H1 (cell line): Measurements from ENCODE around the gene STAC2. TPM values are rescaled to one million over a fixed set of nuclear protein-coding genes. Genes with fewer than 3 reads are reported as not detected.

Source experiments
- CTCF ChIA-PET: fragments of 300-600 bp; sonication (Branson Sonifier 250); formaldehyde crosslinking; loops from one replicate; lab custom pipeline; 2021; ENCODE audit not compliant: partially characterized antibody; lab: Charles Lee
- POLR2A ChIA-PET: fragments of 300-600 bp; sonication (Branson Sonifier 250); formaldehyde crosslinking; loops from one replicate; lab custom pipeline; 2021; ENCODE audit warnings: inconsistent platforms; ENCODE audit not compliant: partially characterized antibody; lab: Charles Lee
- DNase-seq, 2 experiments: peaks; one replicate each; pipeline versions ENCODE4 v3.0.0 to v3.0.0-alpha.2; 2010 to 2022; ENCODE audit warnings: low spot score in 2 of 2, low read depth in 1 of 2, mixed read lengths in 1 of 2
- FAIRE-seq: peaks from 2 replicates; lab custom pipeline; 2011; peaks lifted over from hg19 to GRCh38; lab: Jason Lieb, UNC
- H2AFZ ChIP-seq: 2 replicates; pipeline ENCODE4 v1.8.1; 2012; ENCODE audit warnings: low read length, inconsistent platforms
- H2AK5ac ChIP-seq: 2 replicates; pipeline ENCODE4 v1.6.1; 2013; ENCODE audit warnings: low read depth, low read length
- H2BK120ac ChIP-seq: replicated peaks from 2 replicates; pipeline ENCODE3; 2013; ENCODE audit warnings: low read depth, low read length, inconsistent platforms
- H2BK12ac ChIP-seq: 2 replicates; pipeline ENCODE4 v1.6.1; 2013; ENCODE audit warnings: low read depth, low read length
- H2BK15ac ChIP-seq: 2 replicates; pipeline ENCODE4 v1.6.1; 2013; ENCODE audit warnings: low read length
- H2BK20ac ChIP-seq: 2 replicates; pipeline ENCODE4 v1.6.1; 2013; ENCODE audit warnings: low read length
- H2BK5ac ChIP-seq: 2 replicates; pipeline ENCODE4 v1.6.1; 2013; ENCODE audit warnings: low read depth, low read length
- H3K14ac ChIP-seq: 2 replicates; pipeline ENCODE4 v1.6.1; 2013; ENCODE audit warnings: inconsistent platforms; ENCODE audit not compliant: insufficient read length
- H3K18ac ChIP-seq: 2 replicates; pipeline ENCODE4 v1.6.1; 2013; ENCODE audit warnings: low read length; ENCODE audit errors: extremely low read depth
- H3K23ac ChIP-seq: 2 replicates; pipeline ENCODE4 v1.6.1; 2013; ENCODE audit warnings: inconsistent platforms; ENCODE audit not compliant: insufficient read length
- H3K23me2 ChIP-seq: 2 replicates; pipeline ENCODE4 v1.6.1; 2013; ENCODE audit warnings: low read depth, low read length
- H3K27ac ChIP-seq: 2 replicates; pipeline ENCODE4 v1.6.1; 2011; ENCODE audit warnings: low read depth, low read length, inconsistent platforms
- H3K27me3 ChIP-seq, 4 experiments: replicated peaks in 1 of 4; 1 replicate in 1 of 4; 2 replicates in 3 of 4; pipeline versions ENCODE4 v1.6.1 to v1.8.1; 2011 to 2013; ENCODE audit warnings: low read length in 3 of 4, mild to moderate bottlenecking in 3 of 4, inconsistent platforms in 2 of 4, mixed read lengths in 2 of 4, moderate library complexity in 1 of 4; ENCODE audit not compliant: control insufficient read depth in 3 of 4, insufficient read depth in 3 of 4; ENCODE audit errors: extremely low read depth in 1 of 4
- H3K36me3 ChIP-seq, 4 experiments: 2 replicates each; pipeline versions ENCODE4 v1.6.1 to v1.8.1; 2011 to 2013; ENCODE audit warnings: mild to moderate bottlenecking in 4 of 4, low read length in 3 of 4, moderate library complexity in 2 of 4, control low read depth in 1 of 4, inconsistent platforms in 1 of 4; ENCODE audit not compliant: insufficient read depth in 4 of 4, control insufficient read depth in 2 of 4
- H3K4ac ChIP-seq: replicated peaks from 2 replicates; pipeline ENCODE3; 2013; ENCODE audit warnings: low read length, low read depth, mixed read lengths, inconsistent platforms; ENCODE audit not compliant: insufficient read length
- H3K4me1 ChIP-seq, 4 experiments: replicated peaks in 1 of 4; 1 replicate in 1 of 4; 2 replicates in 3 of 4; pipeline versions ENCODE4 v1.6.1 to v1.8.1; 2011 to 2013; ENCODE audit warnings: low read length in 3 of 4, inconsistent platforms in 2 of 4, mixed read lengths in 1 of 4; ENCODE audit not compliant: insufficient read depth in 4 of 4, control insufficient read depth in 3 of 4
- H3K4me2 ChIP-seq, 2 experiments: 2 replicates each; pipeline versions ENCODE4 v1.6.1 to v1.8.1; 2011 to 2013; ENCODE audit warnings: low read depth in 2 of 2, low read length in 2 of 2, control low read depth in 1 of 2, inconsistent platforms in 1 of 2, mild to moderate bottlenecking in 1 of 2; ENCODE audit not compliant: insufficient read depth in 1 of 2
- H3K4me3 ChIP-seq, 4 experiments: fragments of 200-600, 300-600 bp in 1 of 4; sonication (generic), shearing (Covaris generic), sonication (Bioruptor Twin) in 1 of 4; 2 replicates each; pipeline versions ENCODE4 v1.5.1 to v1.8.1; 2011 to 2016; ENCODE audit warnings: low read length in 4 of 4, low read depth in 3 of 4, control low read depth in 2 of 4, inconsistent platforms in 2 of 4, mild to moderate bottlenecking in 2 of 4, mixed read lengths in 1 of 4, moderate library complexity in 1 of 4; ENCODE audit not compliant: insufficient read depth in 2 of 4; ENCODE audit errors: extremely low read depth in 1 of 4
- H3K56ac ChIP-seq: replicated peaks from 2 replicates; pipeline ENCODE3; 2013; ENCODE audit warnings: low read depth, mild to moderate bottlenecking, mixed read lengths, low read length, inconsistent platforms; ENCODE audit not compliant: insufficient read length
- H3K79me1 ChIP-seq: 2 replicates; pipeline ENCODE4 v1.6.1; 2013; ENCODE audit warnings: low read depth, low read length, control low read depth
- H3K79me2 ChIP-seq, 2 experiments: 2 replicates each; pipeline versions ENCODE4 v1.6.1 to v1.8.1; 2012 to 2013; ENCODE audit warnings: low read length in 2 of 2, mild to moderate bottlenecking in 2 of 2, inconsistent platforms in 1 of 2; ENCODE audit not compliant: insufficient read depth in 2 of 2, control insufficient read depth in 1 of 2
- H3K9ac ChIP-seq, 4 experiments: replicated peaks in 1 of 4; 1 replicate in 1 of 4; 2 replicates in 3 of 4; pipeline versions ENCODE4 v1.6.1 to v1.8.1; 2011 to 2013; ENCODE audit warnings: low read depth in 3 of 4, low read length in 3 of 4, control low read depth in 2 of 4, mild to moderate bottlenecking in 2 of 4, moderate library complexity in 2 of 4, inconsistent platforms in 1 of 4; ENCODE audit errors: extremely low read depth in 1 of 4
- H3K9me3 ChIP-seq, 2 experiments: 2 replicates each; pipeline versions ENCODE4 v1.6.1 to v1.8.1; 2012 to 2013; ENCODE audit warnings: mild to moderate bottlenecking in 2 of 2, moderate library complexity in 2 of 2, control low read depth in 1 of 2, inconsistent platforms in 1 of 2, low read depth in 1 of 2, low read length in 1 of 2, mixed read lengths in 1 of 2; ENCODE audit not compliant: insufficient read depth in 2 of 2
- H4K20me1 ChIP-seq, 2 experiments: replicated peaks in 1 of 2; 2 replicates each; pipeline versions ENCODE3 to v1.8.1; 2011 to 2013; ENCODE audit warnings: inconsistent platforms in 2 of 2, low read length in 2 of 2, mild to moderate bottlenecking in 1 of 2; ENCODE audit not compliant: insufficient read depth in 2 of 2, control insufficient read depth in 1 of 2
- H4K5ac ChIP-seq: 2 replicates; pipeline ENCODE4 v1.6.1; 2013; ENCODE audit warnings: low read length, low read depth, mixed read lengths, inconsistent platforms; ENCODE audit not compliant: insufficient read length
- H4K8ac ChIP-seq: 2 replicates; pipeline ENCODE4 v1.8.0; 2013; ENCODE audit warnings: mild to moderate bottlenecking, moderate library complexity, low read length, inconsistent platforms; ENCODE audit not compliant: insufficient read depth; ENCODE audit errors: extremely low read depth
- H4K91ac ChIP-seq: replicated peaks from 2 replicates; pipeline ENCODE3; 2013; ENCODE audit warnings: low read length, mixed read lengths, inconsistent platforms; ENCODE audit not compliant: insufficient read length
- CTBP2 ChIP-seq: IDR thresholded peaks from 2 replicates; pipeline ENCODE4 v1.7.0; 2011; ENCODE audit warnings: borderline replicate concordance, mild to moderate bottlenecking, moderate library complexity, mixed read lengths, low read length; ENCODE audit not compliant: insufficient read depth, insufficient read length
- FOSL1 ChIP-seq: IDR thresholded peaks from 2 replicates; pipeline ENCODE4 v1.6.1; 2011; ENCODE audit warnings: mild to moderate bottlenecking, low read depth, low read length, moderate library complexity; ENCODE audit not compliant: insufficient read depth
- POU5F1 ChIP-seq: IDR thresholded peaks from 2 replicates; pipeline ENCODE4 v1.6.1; 2011; ENCODE audit warnings: low read depth, mild to moderate bottlenecking, low read length, moderate library complexity
- TCF12 ChIP-seq: IDR thresholded peaks from 2 replicates; pipeline ENCODE4 v1.6.1; 2011; ENCODE audit warnings: low read depth, mild to moderate bottlenecking, low read length
- WGBS, 2 experiments: shearing (Covaris generic) in 1 of 2; methylation state at CpG; one replicate each; pipeline versions ENCODE4 v1.1.6 to v1.1.7; 2013 to 2015; ENCODE audit warnings: low lambda C conversion rate in 2 of 2, mixed read lengths in 2 of 2, inconsistent platforms in 1 of 2, low coverage in 1 of 2, missing lambda C conversion rate in 1 of 2; ENCODE audit not compliant: insufficient replicate concordance in 2 of 2, insufficient coverage in 1 of 2, insufficient read length in 1 of 2; ENCODE audit errors: extremely low coverage in 1 of 2, missing lambda C conversion rate in 1 of 2; 5-methylcytosine and 5-hydroxymethylcytosine counted together
- polyA plus RNA-seq, 7 experiments: library from polyadenylated mRNA; depleted of rRNA in 3 of 7; stranded (reverse) in 5 of 7; unstranded in 2 of 7; fragments of >200 nt in 5 of 7; fragments of 200-250 nt in 2 of 7; gene quantifications; 1 replicate in 5 of 7; 2 replicates in 1 of 7; 4 replicates in 1 of 7; pipeline versions ENCODE4 v1.2.1 to v1.2.3, GENCODE V29; 2011 to 2013; ENCODE audit warnings: missing spikeins in 2 of 7, mixed read lengths in 2 of 7
- total RNA-seq: library from RNA; stranded (reverse); fragmentation: NEBNext Ultra II Directional; extraction: Animal tissue kit (Norgen Biotek cat#: 25700); gene quantifications from 2 replicates; pipeline ENCODE4 v1.2.1, GENCODE V29; 2021

STAC2 gene
- total and polyA plus RNA-seq, 2 of the 8 experiments (the other 6 are each of a cell fraction or from before 2014, with no cell fraction given): 1.5 to 6.0 TPM

GRCh38 chr17:39175695-39176093 is 50.1 kb downstream of the STAC2 start:
- Histone ChIP-seq H3K4me2 (no peak overlapping the region), H3K14ac (no peak overlapping the region), H4K20me1 (peaks cover 0 to 5% of the 10 kb centered on the region in 2 experiments), H2AK5ac (no peak overlapping the region), H3K56ac (no peak overlapping the region), H3K36me3 (peaks cover 0 to 15% (median 5%) of the 10 kb centered on the region in 4 experiments; a peak in 4 of 8 replicates), H3K23ac (no peak overlapping the region), H3K9me3 (no peaks in the 10 kb centered on the region), H2BK12ac (no peak overlapping the region), H2AFZ (no peak overlapping the region), H3K27ac (no peak overlapping the region), H2BK5ac (no peak overlapping the region), H3K79me2 (no peaks in the 10 kb centered on the region), H3K18ac (no peak overlapping the region), H2BK20ac (no peak overlapping the region), H2BK120ac (no peak overlapping the region), H3K23me2 (no peaks in the 10 kb centered on the region; the same call in 1 of the 2 replicates), H3K4me1 (peaks cover 0 to 14% (median 10%) of the 10 kb centered on the region in 4 experiments; a peak in 6 of 7 replicates), H4K8ac (no peak overlapping the region), H3K27me3 (no peaks in the 10 kb centered on the region), H3K4me3 (no peak overlapping the region), H4K91ac (no peak overlapping the region), H3K79me1 (no peaks in the 10 kb centered on the region; the same call in 1 of the 2 replicates), H3K4ac (no peak overlapping the region), H2BK15ac (no peak overlapping the region), H4K5ac (no peak overlapping the region), H3K9ac (no peak overlapping the region)
- POLR2A ChIA-PET: interaction anchor here (0.8 to 3.9 kb wide), 7 partner anchors 10 to 212 kb away, joined by 3 to 35 read pairs (median 9); partner anchors contain the start of genes ARL5C and RPL19
- WGBS, 2 experiments: 84% methylated on average over 10 of the region's 10 CpGs; no CpG with 5 or more reads in 1 of the 2 experiments
- TF ChIP-seq FOSL1: no peak
- TF ChIP-seq CTBP2: no peak
- TF ChIP-seq POU5F1: no peak
- TF ChIP-seq TCF12: no peak
- FAIRE-seq: no peak
- no peak for DNase-seq
- CTCF ChIA-PET: interaction anchor here (0.7 to 7.8 kb wide), 34 partner anchors 8 to 290 kb away, joined by 3 to 151 read pairs (median 5); partner anchors contain the start of genes ARL5C, CACNB1, LASP1NB and PLXDC1
